HEK293 (cell line): ENCODE measurements around the gene CD151.

ENCODE experiments used
- CTCF ChIA-PET: fragments of 350-600 bp; formaldehyde crosslinking; extraction: SDS; loops from one replicate; lab custom pipeline; 2021; ENCODE audit warnings: antibody characterized with exemption; lab: Yijun Ruan, JAX
- POLR2A ChIA-PET: fragments of 300-600 bp; formaldehyde crosslinking; extraction: SDS; loops from one replicate; lab custom pipeline; 2020; ENCODE audit warnings: antibody characterized with exemption, inconsistent platforms; lab: Yijun Ruan, JAX
- H3K27ac ChIP-seq: fragments of 200-500 bp; sonication (Bioruptor generic); 2 replicates; pipeline ENCODE4 v1.5.1; 2014; ENCODE audit warnings: low read depth, low read length, control low read depth, inconsistent platforms; ENCODE audit errors: extremely low read depth
- H3K36me3 ChIP-seq, 2 experiments: fragments of 200-500 bp in 1 of 2; sonication (Bioruptor generic) in 1 of 2; 1 replicate in 1 of 2; 2 replicates in 1 of 2; pipeline ENCODE4 v1.5.1; 2014 to 2017; ENCODE audit warnings: inconsistent platforms in 2 of 2, low read length in 2 of 2; ENCODE audit not compliant: control insufficient read depth in 2 of 2, insufficient read depth in 1 of 2
- H3K4me1 ChIP-seq: fragments of 200-500 bp; sonication (Bioruptor generic); 2 replicates; pipeline ENCODE4 v1.5.1; 2014; ENCODE audit warnings: mild to moderate bottlenecking, low read length, inconsistent platforms; ENCODE audit not compliant: control insufficient read depth, insufficient read depth
- H3K4me3 ChIP-seq: 2 replicates; pipeline ENCODE4 v1.5.1; 2011; ENCODE audit warnings: low read depth, mild to moderate bottlenecking, control low read depth, low read length, moderate library complexity
- H3K9me3 ChIP-seq: fragments of 200-500 bp; sonication (Bioruptor generic); 2 replicates; pipeline ENCODE4 v1.5.1; 2014; ENCODE audit warnings: low read depth, low read length, inconsistent platforms; ENCODE audit not compliant: control insufficient read depth, insufficient read depth
- HIC1 ChIP-seq: fragments of 450-650 bp; formaldehyde crosslinking; IDR thresholded peaks from 2 replicates; pipeline ENCODE4 v1.5.1; 2016; ENCODE audit warnings: missing biosample characterization, missing genetic modification characterization
- KLF16 ChIP-seq: fragments of 450-650 bp; formaldehyde crosslinking; IDR thresholded peaks from 2 replicates; pipeline ENCODE4 v1.5.1; 2017; ENCODE audit warnings: missing biosample characterization, missing genetic modification characterization
- KLF8 ChIP-seq: fragments of 450-650 bp; formaldehyde crosslinking; IDR thresholded peaks from 2 replicates; pipeline ENCODE4 v1.5.1; 2016; ENCODE audit warnings: missing biosample characterization, missing genetic modification characterization
- MYNN ChIP-seq: fragments of 450-650 bp; formaldehyde crosslinking; IDR thresholded peaks from 2 replicates; pipeline ENCODE4 v1.5.1; 2016; ENCODE audit warnings: missing biosample characterization, missing genetic modification characterization, borderline replicate concordance
- PRDM1 ChIP-seq: fragments of 450-650 bp; formaldehyde crosslinking; IDR thresholded peaks from 2 replicates; pipeline ENCODE4; 2016; ENCODE audit warnings: missing biosample characterization, missing genetic modification characterization
- PRDM2 ChIP-seq: fragments of 450-650 bp; formaldehyde crosslinking; IDR thresholded peaks from 2 replicates; pipeline ENCODE4 v1.5.1; 2016; ENCODE audit warnings: missing biosample characterization, missing genetic modification characterization, borderline replicate concordance
- RBAK ChIP-seq: fragments of 450-650 bp; formaldehyde crosslinking; IDR thresholded peaks from 2 replicates; pipeline ENCODE4 v1.5.1; 2016; ENCODE audit warnings: missing biosample characterization, missing genetic modification characterization
- SP3 ChIP-seq: fragments of 450-650 bp; formaldehyde crosslinking; IDR thresholded peaks from 2 replicates; pipeline ENCODE4 v1.5.1; 2016; ENCODE audit warnings: missing biosample characterization, missing genetic modification characterization
- ZBTB17 ChIP-seq: fragments of 450-650 bp; formaldehyde crosslinking; IDR thresholded peaks from 2 replicates; pipeline ENCODE4 v1.5.1; 2016; ENCODE audit warnings: missing biosample characterization, missing genetic modification characterization
- ZBTB21 ChIP-seq: fragments of 450-650 bp; formaldehyde crosslinking; IDR thresholded peaks from 2 replicates; pipeline ENCODE4 v1.5.1; 2017; ENCODE audit warnings: missing biosample characterization, missing genetic modification characterization
- ZEB2 ChIP-seq: fragments of 450-650 bp; formaldehyde crosslinking; IDR thresholded peaks from 2 replicates; pipeline ENCODE4 v1.5.1; 2016; ENCODE audit warnings: missing biosample characterization, missing genetic modification characterization
- ZFHX2 ChIP-seq: fragments of 450-650 bp; formaldehyde crosslinking; conservative IDR thresholded peaks from 2 replicates; pipeline ENCODE4 v1.5.1; 2016; ENCODE audit warnings: missing biosample characterization, missing genetic modification characterization
- ZFP41 ChIP-seq: fragments of 450-650 bp; formaldehyde crosslinking; IDR thresholded peaks from 2 replicates; pipeline ENCODE4 v1.5.1; 2016; ENCODE audit warnings: missing biosample characterization, missing genetic modification characterization, borderline replicate concordance
- ZNF211 ChIP-seq: fragments of 450-650 bp; formaldehyde crosslinking; IDR thresholded peaks from 2 replicates; pipeline ENCODE4 v1.5.1; 2016; ENCODE audit warnings: low read depth, missing biosample characterization, missing genetic modification characterization
- ZNF324 ChIP-seq: fragments of 450-650 bp; formaldehyde crosslinking; IDR thresholded peaks from 2 replicates; pipeline ENCODE4 v1.5.1; 2016; ENCODE audit warnings: missing biosample characterization, missing genetic modification characterization
- ZNF488 ChIP-seq: fragments of 450-650 bp; formaldehyde crosslinking; IDR thresholded peaks from 2 replicates; pipeline ENCODE4 v1.5.1; 2016; ENCODE audit warnings: missing biosample characterization, missing genetic modification characterization
- ZNF670 ChIP-seq: fragments of 450-650 bp; formaldehyde crosslinking; IDR thresholded peaks from 2 replicates; pipeline ENCODE4 v1.5.1; 2016; ENCODE audit warnings: missing biosample characterization, missing genetic modification characterization, low read depth

CD151 gene

GRCh38 chr11:798093-798713, 34.5 kb upstream of the CD151 start, which contains the start of gene SLC25A22 (continued):
- TF ChIP-seq PRDM2 (tag by site-specific recombination) (no peak), ZNF670 (no peak), RBAK (tag by site-specific recombination) (no peak), ZFHX2 (tag by site-specific recombination) (peak; percentile 6; the same call in 1 of the 2 replicates), ZFP41 (tag by site-specific recombination) (no peak), ZNF324 (no peak), ZNF488 (tag by site-specific recombination) (no peak), ZEB2 (tag by site-specific recombination) (peak; percentile 10; the same call in 1 of the 2 replicates), ZBTB17 (no peak), ZBTB21 (tag by site-specific recombination) (no peak), PRDM1 (tag by site-specific recombination) (no peak), SP3 (tag by site-specific recombination) (no peak), KLF16 (tag by site-specific recombination) (0 out of 2 replicates have a peak, but pooled peaks have one; percentile 21), ZNF211 (tag by site-specific recombination) (no peak)

GRCh38 chr11:799641-800316, 33.0 kb upstream of the CD151 start:
- peaks cover 6% of the 10 kb centered on the region for H3K4me1 ChIP-seq
- no peak overlapping the region for H3K4me3 ChIP-seq
- ChIA-PET POLR2A (interaction anchor here (1.3 to 1.5 kb wide), 2 partner anchors 9 to 21 kb away, joined by 3 read pairs; partner anchors contain the start of gene RPLP2), CTCF (interaction anchor here (1.2 kb wide), 1 partner anchor 11 kb away, joined by 6 read pairs; no protein-coding TSS in a partner anchor)
- TF ChIP-seq MYNN (tag by site-specific recombination) (no peak), HIC1 (tag by site-specific recombination) (0 out of 2 replicates have a peak, but pooled peaks have one; percentile 15), KLF8 (tag by site-specific recombination) (0 out of 2 replicates have a peak, but pooled peaks have one; percentile 23)
- H3K9me3 ChIP-seq = no peaks in the 10 kb centered on the region
- H3K36me3 ChIP-seq = peaks cover 0 to 54% of the 10 kb centered on the region in 2 experiments; a peak in 1 of 3 replicates
- H3K27ac ChIP-seq = no peak overlapping the region
